Measurements from ENCODE around the gene FLNA.
A peak's percentile ranks its signal among the peaks of the same experiment; 100 is the strongest.
"Not testable (repeated sequence)": the region's sequence is repeated elsewhere in the genome, so short reads cannot be mapped to it uniquely, and the experiment has no call there.

Gene FLNA, protein sequence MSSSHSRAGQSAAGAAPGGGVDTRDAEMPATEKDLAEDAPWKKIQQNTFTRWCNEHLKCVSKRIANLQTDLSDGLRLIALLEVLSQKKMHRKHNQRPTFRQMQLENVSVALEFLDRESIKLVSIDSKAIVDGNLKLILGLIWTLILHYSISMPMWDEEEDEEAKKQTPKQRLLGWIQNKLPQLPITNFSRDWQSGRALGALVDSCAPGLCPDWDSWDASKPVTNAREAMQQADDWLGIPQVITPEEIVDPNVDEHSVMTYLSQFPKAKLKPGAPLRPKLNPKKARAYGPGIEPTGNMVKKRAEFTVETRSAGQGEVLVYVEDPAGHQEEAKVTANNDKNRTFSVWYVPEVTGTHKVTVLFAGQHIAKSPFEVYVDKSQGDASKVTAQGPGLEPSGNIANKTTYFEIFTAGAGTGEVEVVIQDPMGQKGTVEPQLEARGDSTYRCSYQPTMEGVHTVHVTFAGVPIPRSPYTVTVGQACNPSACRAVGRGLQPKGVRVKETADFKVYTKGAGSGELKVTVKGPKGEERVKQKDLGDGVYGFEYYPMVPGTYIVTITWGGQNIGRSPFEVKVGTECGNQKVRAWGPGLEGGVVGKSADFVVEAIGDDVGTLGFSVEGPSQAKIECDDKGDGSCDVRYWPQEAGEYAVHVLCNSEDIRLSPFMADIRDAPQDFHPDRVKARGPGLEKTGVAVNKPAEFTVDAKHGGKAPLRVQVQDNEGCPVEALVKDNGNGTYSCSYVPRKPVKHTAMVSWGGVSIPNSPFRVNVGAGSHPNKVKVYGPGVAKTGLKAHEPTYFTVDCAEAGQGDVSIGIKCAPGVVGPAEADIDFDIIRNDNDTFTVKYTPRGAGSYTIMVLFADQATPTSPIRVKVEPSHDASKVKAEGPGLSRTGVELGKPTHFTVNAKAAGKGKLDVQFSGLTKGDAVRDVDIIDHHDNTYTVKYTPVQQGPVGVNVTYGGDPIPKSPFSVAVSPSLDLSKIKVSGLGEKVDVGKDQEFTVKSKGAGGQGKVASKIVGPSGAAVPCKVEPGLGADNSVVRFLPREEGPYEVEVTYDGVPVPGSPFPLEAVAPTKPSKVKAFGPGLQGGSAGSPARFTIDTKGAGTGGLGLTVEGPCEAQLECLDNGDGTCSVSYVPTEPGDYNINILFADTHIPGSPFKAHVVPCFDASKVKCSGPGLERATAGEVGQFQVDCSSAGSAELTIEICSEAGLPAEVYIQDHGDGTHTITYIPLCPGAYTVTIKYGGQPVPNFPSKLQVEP (N-terminal part only)

GRCh38 chrX:154374313-154375155 lies at the start of gene FLNA:
TSS of gene FLNA (minus strand) at chrX:154374634. CDS start at chrX:154371245, 3,389 bp downstream.
- DNase-seq, result peak; percentile 53

DNA sequence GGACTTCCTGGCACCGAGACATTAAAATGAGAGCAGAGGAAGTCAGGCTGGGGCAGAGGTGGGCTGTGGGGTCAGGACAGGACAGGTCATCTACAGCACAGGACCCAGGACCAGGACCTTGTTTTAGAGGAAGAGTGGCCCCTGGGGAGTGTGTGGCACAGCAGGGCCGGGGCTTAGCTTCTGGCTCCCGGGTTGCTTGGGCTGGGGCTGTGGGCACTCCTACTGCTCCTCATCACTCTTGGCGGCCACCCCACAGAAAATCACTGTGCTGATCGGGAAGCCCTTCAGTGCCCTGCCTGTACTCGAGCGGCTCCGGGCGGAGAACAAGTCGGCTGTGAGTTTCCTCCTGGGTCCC lies 45.9 kb upstream of the FLNA start:
- DNase-seq, result no peak

GRCh38 chrX:154419688-154420401 lies 45.4 kb upstream of the FLNA start:
- no peak for DNase-seq

GRCh38 chrX:154419189-154419588 lies 44.8 kb upstream of the FLNA start:
- no peak for DNase-seq

GRCh38 chrX:154417157-154417556 lies 42.7 kb upstream of the FLNA start:
- DNase-seq, result peak; percentile 69

DNA sequence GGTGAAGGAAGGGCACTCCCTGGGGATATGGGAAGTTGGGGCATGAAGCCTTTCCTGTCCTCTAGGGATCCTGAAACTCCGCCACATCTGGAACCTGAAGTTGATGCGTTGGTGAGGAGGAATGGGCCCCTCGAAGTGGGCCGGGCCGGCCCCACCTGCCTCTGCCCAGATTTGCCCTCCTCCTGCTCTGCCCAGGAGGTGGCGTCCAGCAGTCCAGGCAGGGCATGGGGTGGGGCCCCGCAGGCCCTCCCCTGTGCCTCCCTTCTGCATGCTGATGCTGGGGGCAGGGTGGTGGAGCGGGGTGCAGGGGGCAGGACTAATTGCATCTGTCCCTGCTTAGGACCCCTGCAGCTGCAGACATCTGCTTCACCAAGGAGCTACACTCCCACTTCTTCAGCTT lies 38.7 kb upstream of the FLNA start:
- no peak for DNase-seq

DNA sequence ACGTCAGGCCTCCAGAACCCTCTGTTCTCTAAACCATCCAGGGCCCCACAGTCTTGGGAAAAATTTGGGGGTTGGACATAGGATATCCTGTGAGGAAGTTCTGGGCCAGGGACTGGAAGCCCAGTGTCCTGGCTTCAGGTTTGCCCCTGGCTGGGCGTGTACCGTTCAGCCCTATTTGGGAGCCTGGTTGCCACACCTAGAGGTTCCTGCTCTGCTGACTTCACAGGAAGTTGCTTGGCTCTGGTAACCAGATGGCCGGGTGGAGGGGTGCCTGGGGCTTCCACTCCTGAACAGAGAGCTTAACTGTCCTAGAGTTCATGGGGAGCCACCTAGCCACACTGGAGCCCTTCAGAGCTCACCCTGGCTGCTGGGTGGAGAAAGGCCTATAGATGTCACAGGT lies 38.0 kb upstream of the FLNA start:
- peak; percentile 24 for DNase-seq

GRCh38 chrX:154411981-154412340 lies 37.5 kb upstream of the FLNA start:
- DNase-seq, result peak; percentile 83

DNA sequence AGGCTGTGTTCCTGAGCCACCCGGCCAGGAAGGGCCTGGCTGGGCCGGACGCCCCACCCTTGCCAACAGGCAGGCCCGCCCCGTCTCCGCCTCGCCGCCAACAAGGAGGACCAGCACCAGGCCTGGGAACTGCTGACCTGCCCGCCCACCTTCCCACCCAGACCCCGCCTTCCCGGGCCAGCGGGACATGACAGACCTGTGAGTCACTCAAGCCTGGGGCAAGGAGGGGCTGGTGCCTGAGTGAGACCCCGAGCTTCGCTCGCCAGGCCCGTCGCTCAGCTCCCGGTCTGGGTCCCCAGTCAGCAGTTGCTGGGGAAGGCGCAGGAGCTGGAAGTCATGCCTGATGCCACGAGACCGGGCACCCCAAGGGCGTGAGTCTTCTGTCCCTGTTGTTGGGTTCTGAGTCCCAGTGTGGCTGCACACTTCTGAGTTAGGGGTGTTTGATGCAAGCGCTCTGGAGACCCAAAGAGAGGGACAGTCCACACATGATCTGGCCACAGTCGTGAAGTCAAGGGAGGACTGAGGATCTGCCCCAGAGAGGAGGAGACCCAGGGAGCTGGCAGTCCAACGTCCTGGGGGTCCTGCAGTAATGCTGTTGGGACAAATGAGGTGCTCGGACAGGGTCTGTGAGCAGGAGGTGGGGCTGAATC lies 34.9 kb upstream of the FLNA start, which contains the start of gene DNASE1L1:
Gene DNASE1L1 (minus strand): TSS at position 33 of the 650 bp plus-strand sequence. CDS start 3,686 bp downstream, outside the sequence.
- no peak for DNase-seq

DNA sequence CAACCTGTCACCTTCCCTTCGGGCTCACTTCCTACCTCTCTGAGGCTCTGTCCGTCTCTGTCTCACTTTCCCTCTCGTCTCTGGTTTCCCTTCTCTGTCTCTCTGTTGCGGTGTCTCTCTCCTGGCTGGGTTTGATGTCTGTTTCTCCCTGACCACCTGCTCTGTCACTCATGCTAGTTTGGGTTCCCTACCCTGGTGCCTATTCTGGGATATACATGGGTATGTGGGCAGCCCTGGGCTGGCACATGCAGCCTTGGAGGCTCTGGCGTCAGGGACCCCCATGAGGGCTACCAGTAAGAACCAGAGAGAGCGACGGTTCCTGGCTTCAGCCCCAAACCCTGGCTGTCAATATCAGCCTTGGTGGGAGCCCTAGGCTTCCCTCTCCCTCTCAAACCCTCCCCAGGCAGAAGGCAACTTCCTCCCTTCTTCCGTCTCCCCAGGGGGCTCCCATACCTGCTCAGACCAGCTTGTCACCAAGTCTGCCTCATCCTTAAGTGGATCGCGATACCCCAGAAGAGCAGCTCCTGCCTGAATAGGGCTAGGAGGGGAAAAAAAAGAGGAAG lies 34.3 kb upstream of the FLNA start:
- DNase-seq, result no peak

GRCh38 chrX:154404625-154405192 lies 30.3 kb upstream of the FLNA start:
- DNase-seq, result no peak

GRCh38 chrX:154403858-154404257 lies 29.4 kb upstream of the FLNA start:
- no peak for DNase-seq

DNA sequence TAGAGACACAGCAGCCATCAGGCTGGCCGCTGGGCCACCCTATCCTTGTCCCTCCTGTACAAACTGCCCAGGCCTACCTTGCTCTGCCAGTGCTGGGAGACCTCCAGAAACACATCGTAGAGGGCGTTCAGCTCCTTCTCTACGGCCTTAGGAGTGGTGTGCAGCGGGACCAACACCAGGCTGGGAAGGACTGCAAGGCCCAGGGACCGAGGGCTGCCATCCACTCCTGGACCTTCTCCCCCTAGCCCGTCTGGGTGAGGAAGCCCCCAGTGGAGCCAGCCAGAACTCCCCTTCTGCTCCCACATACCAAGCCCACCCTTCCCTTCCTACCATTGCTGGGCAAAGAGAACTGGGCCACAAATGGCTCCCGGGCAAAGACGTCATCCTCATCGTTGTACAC lies 28.8 kb upstream of the FLNA start:
- DNase-seq, result no peak

- DNase-seq, result no peak
Observed at GRCh38 chrX:154402622-154403127, 28.2 kb upstream of the FLNA start.

DNA sequence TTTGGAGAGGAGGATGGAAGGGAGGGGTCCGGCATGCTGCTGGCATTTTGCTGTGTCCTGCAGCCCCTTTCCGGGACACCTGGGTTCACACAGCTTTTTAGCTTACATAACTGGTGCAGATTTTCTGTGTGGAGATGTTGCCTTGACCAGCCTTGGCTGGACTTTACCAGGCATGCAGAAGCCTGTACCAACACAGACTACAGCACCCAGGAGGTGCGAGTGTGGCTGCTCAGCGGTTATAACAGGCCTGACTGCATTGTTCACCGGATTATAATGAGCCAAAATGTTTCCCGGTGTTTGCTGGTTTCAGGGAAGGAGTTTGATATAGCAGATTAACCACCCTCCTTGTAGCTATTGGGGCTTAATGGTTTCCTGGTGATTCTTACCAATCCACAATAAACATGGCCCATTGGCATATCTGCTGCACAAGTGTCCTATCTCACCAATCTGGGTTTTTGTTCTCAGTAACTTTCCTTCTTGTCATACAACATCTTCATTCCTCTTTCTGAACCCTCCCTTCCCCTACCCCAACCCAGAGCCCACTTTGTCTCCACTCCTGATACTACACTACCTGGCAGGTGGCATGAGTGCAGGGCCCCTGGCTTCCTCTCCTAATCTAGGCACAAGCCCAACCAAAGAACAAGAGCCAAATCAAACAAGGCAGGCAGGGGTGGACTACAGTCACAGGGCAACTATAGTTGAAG lies 27.6 kb upstream of the FLNA start:
- DNase-seq, result peak; percentile 61

GRCh38 chrX:154401045-154401799 lies 26.8 kb upstream of the FLNA start:
- DNase-seq, result peak; percentile 74

DNA sequence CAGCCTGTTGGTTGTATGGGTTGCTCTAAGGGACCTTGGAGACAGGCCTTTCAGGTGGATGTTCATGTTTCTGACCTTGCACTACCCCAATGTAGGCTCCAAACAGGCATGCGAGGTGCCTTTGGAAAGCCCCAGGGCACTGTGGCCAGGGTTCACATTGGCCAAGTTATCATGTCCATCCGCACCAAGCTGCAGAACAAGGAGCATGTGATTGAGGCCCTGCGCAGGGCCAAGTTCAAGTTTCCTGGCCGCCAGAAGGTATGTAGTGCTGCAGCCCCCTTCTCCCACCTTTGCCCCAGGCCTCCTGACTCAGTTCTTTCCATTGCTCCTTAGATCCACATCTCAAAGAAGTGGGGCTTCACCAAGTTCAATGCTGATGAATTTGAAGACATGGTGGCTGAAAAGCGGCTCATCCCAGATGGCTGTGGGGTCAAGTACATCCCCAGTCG lies 26.0 kb upstream of the FLNA start:
- not testable (repeated sequence) for DNase-seq

Data from NCI-H82 (cell line).